Measurements from ENCODE around the gene CDH15. TPM values are rescaled to one million over a fixed set of nuclear protein-coding genes. Genes with fewer than 3 reads are reported as not detected.
"Not testable (repeated sequence)": the region's sequence is repeated elsewhere in the genome, so short reads cannot be mapped to it uniquely, and the experiment has no call there.

The CDH15 gene
- total RNA-seq, 2 donors from 2014 or later, result 0.64 to 2.7 TPM

DNA sequence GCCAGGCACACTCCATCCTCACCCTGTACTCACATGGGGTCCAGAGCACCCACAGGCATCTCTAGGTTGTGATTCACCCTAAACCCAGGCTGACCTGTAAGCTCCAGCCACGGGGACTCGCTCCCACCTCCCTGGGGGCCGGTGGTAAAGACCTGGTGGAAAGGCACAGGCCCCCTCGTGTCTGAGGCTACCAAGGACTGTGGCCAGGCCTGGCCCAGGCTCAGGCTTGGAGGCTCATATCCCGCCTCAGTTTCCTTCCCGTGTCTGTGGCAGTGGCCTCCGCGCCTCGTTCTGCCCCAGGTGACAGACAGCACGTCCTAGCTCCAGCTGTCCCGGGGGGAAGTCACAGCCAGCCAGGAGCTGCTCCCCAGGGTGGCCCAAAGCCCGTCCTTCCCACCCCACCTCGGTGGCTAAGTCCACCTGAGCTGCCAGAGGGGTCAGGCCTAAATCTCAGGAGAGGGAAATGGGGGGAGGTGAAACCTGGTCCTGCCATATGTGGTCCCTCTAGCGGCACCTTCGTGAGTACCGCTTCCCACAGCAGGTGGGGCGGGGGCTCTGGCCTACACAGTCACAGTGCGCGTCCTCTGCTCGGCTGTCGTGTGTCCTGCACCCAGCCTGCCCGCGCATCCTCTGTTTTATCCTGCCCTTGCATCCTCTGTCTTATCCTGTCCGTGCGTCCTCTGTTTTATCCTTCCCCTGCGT lies 12.6 kb downstream of the CDH15 start:
- Histone ChIP-seq H3K27me3 (replicated peaks; ENCODE audit: insufficient read depth) (no peaks in the 10 kb centered on the region), H3K4me1 (replicated peaks) (no peaks in the 10 kb centered on the region), H3K9me3 (no peaks in the 10 kb centered on the region), H3K27ac (no peak overlapping the region), H3K4me3 (no peak overlapping the region), H3K36me3 (no peaks in the 10 kb centered on the region)
- intact Hi-C loops (cut with DNase I), result no loop called here
- WGBS, result 70% methylated on average over 26 of the region's 26 CpGs
- no peak for DNase-seq (ENCODE audit: low spot score)
- TF ChIP-seq, protein P1, sequence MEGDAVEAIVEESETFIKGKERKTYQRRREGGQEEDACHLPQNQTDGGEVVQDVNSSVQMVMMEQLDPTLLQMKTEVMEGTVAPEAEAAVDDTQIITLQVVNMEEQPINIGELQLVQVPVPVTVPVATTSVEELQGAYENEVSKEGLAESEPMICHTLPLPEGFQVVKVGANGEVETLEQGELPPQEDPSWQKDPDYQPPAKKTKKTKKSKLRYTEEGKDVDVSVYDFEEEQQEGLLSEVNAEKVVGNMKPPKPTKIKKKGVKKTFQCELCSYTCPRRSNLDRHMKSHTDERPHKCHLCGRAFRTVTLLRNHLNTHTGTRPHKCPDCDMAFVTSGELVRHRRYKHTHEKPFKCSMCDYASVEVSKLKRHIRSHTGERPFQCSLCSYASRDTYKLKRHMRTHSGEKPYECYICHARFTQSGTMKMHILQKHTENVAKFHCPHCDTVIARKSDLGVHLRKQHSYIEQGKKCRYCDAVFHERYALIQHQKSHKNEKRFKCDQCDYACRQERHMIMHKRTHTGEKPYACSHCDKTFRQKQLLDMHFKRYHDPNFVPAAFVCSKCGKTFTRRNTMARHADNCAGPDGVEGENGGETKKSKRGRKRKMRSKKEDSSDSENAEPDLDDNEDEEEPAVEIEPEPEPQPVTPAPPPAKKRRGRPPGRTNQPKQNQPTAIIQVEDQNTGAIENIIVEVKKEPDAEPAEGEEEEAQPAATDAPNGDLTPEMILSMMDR (IDR thresholded peaks at IDR 0.05), result no peak
- TF ChIP-seq POLR2AphosphoS5 (IDR thresholded peaks at IDR 0.05) (no peak), POLR2A (IDR thresholded peaks at IDR 0.05) (no peak)

DNA sequence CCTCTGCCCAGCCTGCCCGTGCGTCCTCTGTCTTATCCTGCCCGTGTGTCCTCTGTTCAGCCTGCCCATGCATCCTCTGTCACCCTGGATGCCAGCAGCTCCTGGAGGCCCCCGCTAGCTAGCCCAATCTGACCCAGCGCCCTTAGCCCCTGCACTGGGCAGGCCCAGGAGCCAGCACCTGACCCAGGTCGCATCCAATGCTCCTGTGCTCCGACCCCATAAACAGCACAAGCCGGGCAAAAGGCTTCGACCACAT lies 13.1 kb downstream of the CDH15 start:
- intact Hi-C loops (cut with DNase I), result no loop called here
- TF ChIP-seq POLR2A (IDR thresholded peaks at IDR 0.05) (no peak), POLR2AphosphoS5 (IDR thresholded peaks at IDR 0.05) (no peak)
- TF ChIP-seq, protein P1 (IDR thresholded peaks at IDR 0.05), result no peak
- no peak for DNase-seq (ENCODE audit: low spot score)
- Histone ChIP-seq H3K4me1 (replicated peaks) (no peaks in the 10 kb centered on the region), H3K9me3 (no peaks in the 10 kb centered on the region), H3K27ac (no peak overlapping the region), H3K36me3 (no peaks in the 10 kb centered on the region), H3K4me3 (no peak overlapping the region), H3K27me3 (replicated peaks; ENCODE audit: insufficient read depth) (no peaks in the 10 kb centered on the region)
- 83% methylated on average over 9 of the region's 9 CpGs for WGBS

DNA sequence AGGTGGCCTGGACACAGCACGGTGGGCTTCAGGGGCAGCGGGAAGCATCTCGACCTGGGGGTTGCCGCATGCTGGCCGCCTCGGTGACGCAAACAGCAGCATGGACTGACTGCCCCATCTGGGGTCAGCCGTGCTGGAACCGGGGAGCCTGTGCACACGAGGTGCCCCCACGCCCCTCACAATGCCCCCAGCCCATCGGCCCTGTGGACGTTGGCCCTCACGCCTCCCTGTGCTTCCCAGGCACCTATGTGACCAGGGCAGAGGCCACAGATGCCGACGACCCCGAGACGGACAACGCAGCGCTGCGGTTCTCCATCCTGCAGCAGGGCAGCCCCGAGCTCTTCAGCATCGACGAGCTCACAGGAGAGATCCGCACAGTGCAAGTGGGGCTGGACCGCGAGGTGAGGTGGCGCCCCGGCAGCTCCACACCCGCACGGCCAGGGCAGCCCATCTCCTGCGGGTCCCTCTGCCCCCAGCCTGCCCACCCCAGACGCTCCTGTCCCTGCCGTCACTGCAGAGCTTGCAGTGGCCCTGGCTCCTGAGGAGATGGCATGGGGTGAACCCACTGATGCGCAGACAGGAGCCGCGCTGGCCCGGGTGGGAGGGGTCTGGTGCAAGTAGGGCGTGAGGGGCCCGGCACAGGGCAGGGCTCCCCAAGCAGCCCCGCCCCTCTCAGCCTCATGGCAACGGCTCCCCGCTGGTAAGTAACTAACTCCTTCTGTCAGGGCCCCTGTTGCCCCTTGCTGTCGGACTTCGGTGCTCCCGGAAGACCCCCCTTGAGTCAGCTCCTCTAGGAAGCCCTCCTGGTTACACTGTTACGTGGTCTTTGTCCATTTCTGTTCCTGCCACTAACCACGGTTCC lies 13.6 kb downstream of the CDH15 start:
- TF ChIP-seq, protein P1 (IDR thresholded peaks at IDR 0.05), result no peak
- TF ChIP-seq POLR2AphosphoS5 (IDR thresholded peaks at IDR 0.05), result no peak
- TF ChIP-seq POLR2A (IDR thresholded peaks at IDR 0.05), result no peak
- WGBS, result 67% methylated on average over 47 of the region's 48 CpGs

DNA sequence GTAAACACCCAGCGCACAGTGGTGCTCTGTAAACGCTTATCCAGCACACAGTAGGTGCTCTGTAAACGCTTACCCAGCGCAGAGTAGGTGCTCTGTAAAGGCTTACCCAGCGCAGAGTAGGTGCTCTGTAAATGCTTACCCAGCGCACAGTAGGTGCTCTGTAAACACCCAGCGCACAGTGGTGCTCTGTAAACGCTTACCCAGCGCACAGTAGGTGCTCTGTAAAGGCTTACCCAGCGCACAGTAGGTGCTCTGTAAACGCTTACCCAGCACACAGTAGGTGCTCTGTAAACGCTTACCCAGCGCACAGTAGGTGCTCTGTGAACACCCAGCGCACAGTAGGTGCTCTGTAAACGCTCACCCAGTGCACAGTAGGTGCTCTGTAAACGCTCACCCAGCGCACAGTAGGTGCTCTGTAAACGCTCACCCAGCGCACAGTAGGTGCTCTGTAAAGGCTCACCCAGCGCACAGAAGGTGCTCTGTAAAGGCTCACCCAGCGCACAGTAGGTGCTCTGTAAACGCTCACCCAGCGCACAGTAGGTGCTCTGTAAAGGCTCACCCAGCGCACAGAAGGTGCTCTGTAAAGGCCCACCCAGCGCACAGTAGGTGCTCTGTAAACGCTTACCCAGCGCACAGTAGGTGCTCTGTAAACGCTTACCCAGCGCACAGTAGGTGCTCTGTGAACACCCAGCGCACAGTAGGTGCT lies 14.5 kb downstream of the CDH15 start:
- H3K27me3 ChIP-seq (replicated peaks; ENCODE audit: insufficient read depth); H3K27ac ChIP-seq; H3K9me3 ChIP-seq; H3K4me3 ChIP-seq; H3K36me3 ChIP-seq; intact Hi-C loops (cut with DNase I); H3K4me1 ChIP-seq (replicated peaks); DNase-seq (ENCODE audit: low spot score): not testable (repeated sequence)
- WGBS, result 94% methylated on average over 30 of the region's 30 CpGs

More for the DNA sequence above, 13.6 kb downstream of the CDH15 start:
- no peak overlapping the region for H3K4me3 ChIP-seq
- no peak overlapping the region for H3K27ac ChIP-seq
- DNase-seq (ENCODE audit: low spot score), result no peak
- intact Hi-C loops (cut with DNase I), result no loop called here
- no peaks in the 10 kb centered on the region for H3K27me3 ChIP-seq (replicated peaks; ENCODE audit: insufficient read depth)
- no peaks in the 10 kb centered on the region for H3K4me1 ChIP-seq (replicated peaks)
- no peaks in the 10 kb centered on the region for H3K9me3 ChIP-seq
- no peaks in the 10 kb centered on the region for H3K36me3 ChIP-seq

DNA sequence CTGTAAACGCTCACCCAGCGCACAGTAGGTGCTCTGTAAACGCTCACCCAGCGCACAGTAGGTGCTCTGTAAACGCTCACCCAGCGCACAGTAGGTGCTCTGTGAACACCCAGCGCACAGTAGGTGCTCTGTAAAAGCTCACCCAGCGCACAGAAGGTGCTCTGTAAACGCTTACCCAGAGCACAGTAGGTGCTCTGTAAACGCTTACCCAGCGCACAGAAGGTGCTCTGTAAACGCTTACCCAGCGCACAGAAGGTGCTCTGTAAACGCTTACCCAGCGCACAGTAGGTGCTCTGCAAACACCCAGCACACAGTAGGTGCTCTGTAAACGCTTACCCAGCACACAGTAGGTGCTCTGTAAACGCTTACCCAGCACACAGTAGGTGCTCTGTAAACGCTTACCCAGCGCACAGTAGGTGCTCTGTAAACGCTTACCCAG lies 15.1 kb downstream of the CDH15 start:
- DNase-seq (ENCODE audit: low spot score); H3K9me3 ChIP-seq; intact Hi-C loops (cut with DNase I); H3K27ac ChIP-seq; H3K4me3 ChIP-seq; H3K27me3 ChIP-seq (replicated peaks; ENCODE audit: insufficient read depth); H3K36me3 ChIP-seq; H3K4me1 ChIP-seq (replicated peaks): not testable (repeated sequence)
- WGBS, result 93% methylated on average over 20 of the region's 20 CpGs
